Esophagus muscularis mucosa (tissue), 4 donors: ENCODE results near the gene ZAP70. TPM values are rescaled to one million over a fixed set of nuclear protein-coding genes. Genes with fewer than 3 reads are reported as not detected.
A peak's percentile ranks its signal among the peaks of the same experiment; 100 is the strongest.

ENCODE experiments used
- DNase-seq: peaks from one replicate; pipeline ENCODE4 v3.0.0-alpha.2; 2017; ENCODE audit errors: extremely low spot score
- H3K27ac ChIP-seq, 4 donors: fragments of 200-600 bp; sonication (generic); replicated peaks in 1 of 4; 1 replicate in 3 of 4; 2 replicates in 1 of 4; pipeline ENCODE4 v1.5.1; 2016 to 2019; ENCODE audit warnings: mild to moderate bottlenecking in 1 of 4
- H3K27me3 ChIP-seq, 4 donors: fragments of 200-600 bp; sonication (generic); one replicate each; pipeline versions ENCODE4 v1.5.1 to v1.6.0; 2016 to 2019
- H3K36me3 ChIP-seq, 4 donors: fragments of 200-600 bp; sonication (generic); one replicate each; pipeline ENCODE4 v1.5.1; 2016 to 2019
- H3K4me1 ChIP-seq, 4 donors: fragments of 200-600 bp; sonication (generic); one replicate each; pipeline ENCODE4 v1.5.1; 2016 to 2019
- H3K4me3 ChIP-seq, 4 donors: fragments of 200-600 bp; sonication (generic); 1 replicate in 2 of 4; 2 replicates in 2 of 4; pipeline ENCODE4 v1.5.1; 2016 to 2019; ENCODE audit warnings: mild to moderate bottlenecking in 4 of 4, moderate library complexity in 1 of 4
- H3K9me3 ChIP-seq, 4 donors: fragments of 200-600 bp; sonication (generic); 1 replicate in 3 of 4; 2 replicates in 1 of 4; pipeline ENCODE4 v1.5.1; 2016 to 2019
- CTCF ChIP-seq, 3 experiments: fragments of 200-600 bp in 2 of 3; fragments of 450-650 bp in 1 of 3; sonication (generic) in 2 of 3; IDR thresholded peaks; one replicate each; pipeline ENCODE4 v1.5.1; 2017 to 2019; ENCODE audit warnings: antibody characterized with exemption in 3 of 3, mild to moderate bottlenecking in 2 of 3, moderate library complexity in 1 of 3
- EP300 ChIP-seq: sonication (generic); formaldehyde crosslinking; IDR thresholded peaks from one replicate; pipeline ENCODE4 v1.6.1; 2017; ENCODE audit warnings: antibody characterized with exemption
- POLR2A ChIP-seq: fragments of 450-650 bp; IDR thresholded peaks from one replicate; pipeline ENCODE4 v1.6.1; 2017; ENCODE audit warnings: antibody characterized with exemption, moderate library complexity, mild to moderate bottlenecking, low read depth
- POLR2AphosphoS5 ChIP-seq, 2 donors: sonication (generic); formaldehyde crosslinking; IDR thresholded peaks; one replicate each; pipeline ENCODE4 v1.6.1; 2017; ENCODE audit warnings: antibody characterized with exemption in 2 of 2
- WGBS: methylation state at CpG from one replicate; pipeline ENCODE4 v1.1.5; 2018; 5-methylcytosine and 5-hydroxymethylcytosine counted together
- intact Hi-C: fragments of 100-400 bp; cut with DNase I; formaldehyde crosslinking; loops from one replicate; pipeline ENCODE4 v1.15.1; 2023
- total RNA-seq, 4 donors: library from RNA; depleted of rRNA; stranded (reverse); fragments of >200 nt; gene quantifications; one replicate each; pipeline versions ENCODE4 v1.1.0 to v1.2.1, GENCODE V29; 2016

The ZAP70 gene
- total RNA-seq, 4 donors from 2014 or later = 1.2 to 3.5 (median 1.8) TPM

GRCh38 chr2:97769308-97769707, 55.9 kb downstream of the ZAP70 start:
- TF ChIP-seq POLR2AphosphoS5 (IDR thresholded peaks at IDR 0.05) = no peak
- TF ChIP-seq CTCF (IDR thresholded peaks at IDR 0.05) = no peak
- no peak for TF ChIP-seq EP300
- no peak for TF ChIP-seq POLR2A
- no peaks in the 10 kb centered on the region for H3K9me3 ChIP-seq
- H3K4me3 ChIP-seq = no peak overlapping the region
- H3K4me1 ChIP-seq = peaks cover 6 to 15% (median 8%) of the 10 kb centered on the region in 4 donors
- intact Hi-C loops = no loop called here
- H3K36me3 ChIP-seq = peaks cover 21 to 69% (median 40%) of the 10 kb centered on the region in 4 donors
- no peak for DNase-seq
- WGBS = 94% methylated on average over 3 of the region's 3 CpGs
- no peak overlapping the region for H3K27ac ChIP-seq
- no peaks in the 10 kb centered on the region for H3K27me3 ChIP-seq

GRCh38 chr2:97769711-97770110, 56.3 kb downstream of the ZAP70 start:
- TF ChIP-seq POLR2A = no peak
- no peaks in the 10 kb centered on the region for H3K27me3 ChIP-seq
- WGBS = 72% methylated on average over 3 of the region's 3 CpGs
- H3K27ac ChIP-seq = no peak overlapping the region
- intact Hi-C loops = no loop called here
- H3K4me1 ChIP-seq = peaks cover 6 to 15% (median 8%) of the 10 kb centered on the region in 4 donors
- H3K9me3 ChIP-seq = no peaks in the 10 kb centered on the region
- peaks cover 25 to 69% (median 40%) of the 10 kb centered on the region in 4 donors for H3K36me3 ChIP-seq
- DNase-seq = no peak
- no peak overlapping the region for H3K4me3 ChIP-seq

- peaks cover 6 to 15% (median 8%) of the 10 kb centered on the region in 4 donors for H3K4me1 ChIP-seq
- intact Hi-C loops = no loop called here
Observed at GRCh38 chr2:97770445-97770844, 57.1 kb downstream of the ZAP70 start.

GRCh38 chr2:97774425-97774824, 61.0 kb downstream of the ZAP70 start:
- no peaks in the 10 kb centered on the region for H3K9me3 ChIP-seq
- intact Hi-C loops = no loop called here
- H3K4me3 ChIP-seq = no peak overlapping the region
- peaks cover 0 to 3% (median 0%) of the 10 kb centered on the region in 4 donors for H3K4me1 ChIP-seq
- peaks cover 29 to 80% (median 42%) of the 10 kb centered on the region in 4 donors for H3K36me3 ChIP-seq
- no peaks in the 10 kb centered on the region for H3K27me3 ChIP-seq
- DNase-seq = peak; percentile 64
- no peak overlapping the region for H3K27ac ChIP-seq
- TF ChIP-seq POLR2A (no peak), POLR2AphosphoS5 (IDR thresholded peaks at IDR 0.05) (no peak), CTCF (IDR thresholded peaks at IDR 0.05) (no peak), EP300 (no peak)
- 58% methylated on average over 7 of the region's 7 CpGs for WGBS

More at GRCh38 chr2:97770445-97770844, 57.1 kb downstream of the ZAP70 start:
- peaks cover 30 to 69% (median 40%) of the 10 kb centered on the region in 4 donors for H3K36me3 ChIP-seq
- no peak for DNase-seq
- TF ChIP-seq POLR2AphosphoS5 (IDR thresholded peaks at IDR 0.05) = no peak
- TF ChIP-seq EP300 = no peak
- no peak for TF ChIP-seq POLR2A
- no peak for TF ChIP-seq CTCF (IDR thresholded peaks at IDR 0.05)
- no peak overlapping the region for H3K27ac ChIP-seq
- H3K27me3 ChIP-seq = no peaks in the 10 kb centered on the region
- no peaks in the 10 kb centered on the region for H3K9me3 ChIP-seq
- 85% methylated on average over 3 of the region's 4 CpGs for WGBS
- H3K4me3 ChIP-seq = no peak overlapping the region

GRCh38 chr2:97775074-97775473, 61.7 kb downstream of the ZAP70 start:
- Histone ChIP-seq H3K27ac (no peak overlapping the region), H3K36me3 (peaks cover 29 to 80% (median 42%) of the 10 kb centered on the region in 4 donors), H3K4me3 (no peak overlapping the region), H3K4me1 (no peaks in the 10 kb centered on the region), H3K27me3 (no peaks in the 10 kb centered on the region), H3K9me3 (no peaks in the 10 kb centered on the region)
- peak; percentile 55 for DNase-seq
- intact Hi-C loops = no loop called here
- TF ChIP-seq CTCF (IDR thresholded peaks at IDR 0.05) (no peak), POLR2A (no peak), POLR2AphosphoS5 (IDR thresholded peaks at IDR 0.05) (no peak), EP300 (no peak)
- WGBS = 82% methylated on average over 11 of the region's 11 CpGs
